ENCODE measurements around the gene SLC51B. TPM values are rescaled to one million over a fixed set of nuclear protein-coding genes. Genes with fewer than 3 reads are reported as not detected.
A peak's percentile ranks its signal among the peaks of the same experiment; 100 is the strongest.
"Not testable (repeated sequence)": the region's sequence is repeated elsewhere in the genome, so short reads cannot be mapped to it uniquely, and the experiment has no call there.

Gene SLC51B
- total RNA-seq: not detected

GRCh38 chr15:65044724-65045481, at the start of gene SLC51B:
SLC51B (plus strand) TSS chr15:65045387; CDS start chr15:65050005, 4,618 bp downstream.
- DNase-seq (ENCODE audit: low spot score in 2 of 2): no peak
- Mint-ChIP-seq H3K9me3 (no peaks in the 10 kb centered on the region), H3K36me3 (no peaks in the 10 kb centered on the region), H3K27ac (peak within 1 kb of the TSS in 1 of 2 donors; percentile 4)
- ATAC-seq: no peak

- no peaks in the 10 kb centered on the region for H3K36me3 Mint-ChIP-seq
- no peak overlapping the region for H3K27ac Mint-ChIP-seq
- DNase-seq (ENCODE audit: low spot score in 2 of 2): no peak
- ATAC-seq: no peak
- no peaks in the 10 kb centered on the region for H3K9me3 Mint-ChIP-seq
Measured at GRCh38 chr15:64997066-64997465, 48.1 kb upstream of the SLC51B start.

- ATAC-seq (no peak), DNase-seq (ENCODE audit: low spot score in 2 of 2) (no peak)
- Mint-ChIP-seq H3K9me3 (no peaks in the 10 kb centered on the region), H3K27ac (no peak overlapping the region), H3K36me3 (no peaks in the 10 kb centered on the region)
Measured at GRCh38 chr15:64997745-64998375, 47.3 kb upstream of the SLC51B start.

GRCh38 chr15:65004993-65005392, 40.2 kb upstream of the SLC51B start:
- H3K9me3 Mint-ChIP-seq: no peaks in the 10 kb centered on the region
- no peak for ATAC-seq
- H3K27ac Mint-ChIP-seq: no peak overlapping the region
- H3K36me3 Mint-ChIP-seq: peaks cover 0 to under 1% of the 10 kb centered on the region in 2 donors
- no peak for DNase-seq (ENCODE audit: low spot score in 2 of 2)

GRCh38 chr15:65006876-65007275, 38.3 kb upstream of the SLC51B start:
- H3K36me3 Mint-ChIP-seq: peaks cover 0 to 5% of the 10 kb centered on the region in 2 donors
- no peak for DNase-seq (ENCODE audit: low spot score in 2 of 2)
- no peaks in the 10 kb centered on the region for H3K9me3 Mint-ChIP-seq
- ATAC-seq: no peak
- no peak overlapping the region for H3K27ac Mint-ChIP-seq

- DNase-seq (ENCODE audit: low spot score in 2 of 2) (no peak), ATAC-seq (no peak)
- Mint-ChIP-seq H3K9me3 (peaks cover 0 to 5% of the 10 kb centered on the region in 2 donors), H3K36me3 (peaks cover 13 to 21% of the 10 kb centered on the region in 2 donors), H3K27ac (no peak overlapping the region)
Measured at GRCh38 chr15:65008983-65009382, 36.2 kb upstream of the SLC51B start.

GRCh38 chr15:65011198-65011597, 34.0 kb upstream of the SLC51B start:
- peaks cover 26 to 37% of the 10 kb centered on the region in 2 donors for H3K36me3 Mint-ChIP-seq
- not testable (repeated sequence) for DNase-seq (ENCODE audit: low spot score in 2 of 2); ATAC-seq; H3K9me3 Mint-ChIP-seq; H3K27ac Mint-ChIP-seq

GRCh38 chr15:65020419-65020818, 24.8 kb upstream of the SLC51B start:
- DNase-seq (ENCODE audit: low spot score in 2 of 2) (no peak), ATAC-seq (no peak)
- no peak overlapping the region for H3K27ac Mint-ChIP-seq
- no peaks in the 10 kb centered on the region for H3K9me3 Mint-ChIP-seq
- H3K36me3 Mint-ChIP-seq: peaks cover 11 to 18% of the 10 kb centered on the region in 2 donors

GRCh38 chr15:65021488-65021887, 23.7 kb upstream of the SLC51B start:
- Mint-ChIP-seq H3K27ac (no peak overlapping the region), H3K9me3 (no peaks in the 10 kb centered on the region), H3K36me3 (peaks cover 6 to 12% of the 10 kb centered on the region in 2 donors)
- no peak for DNase-seq (ENCODE audit: low spot score in 2 of 2)
- no peak for ATAC-seq

- Mint-ChIP-seq H3K9me3 (no peaks in the 10 kb centered on the region), H3K36me3 (peaks cover 7 to 12% of the 10 kb centered on the region in 2 donors), H3K27ac (no peak overlapping the region)
- no peak for ATAC-seq
- no peak for DNase-seq (ENCODE audit: low spot score in 2 of 2)
Measured at GRCh38 chr15:65026756-65027155, 18.4 kb upstream of the SLC51B start.

GRCh38 chr15:65027593-65027992, 17.6 kb upstream of the SLC51B start:
- Mint-ChIP-seq H3K36me3 (peaks cover 7 to 12% of the 10 kb centered on the region in 2 donors), H3K9me3 (no peaks in the 10 kb centered on the region), H3K27ac (no peak overlapping the region)
- DNase-seq (ENCODE audit: low spot score in 2 of 2): no peak
- ATAC-seq: no peak

GRCh38 chr15:65028338-65028737, 16.8 kb upstream of the SLC51B start:
- peak overlapping the region; percentile 76 to 94 for H3K27ac Mint-ChIP-seq
- no peak for ATAC-seq
- no peak for DNase-seq (ENCODE audit: low spot score in 2 of 2)
- H3K36me3 Mint-ChIP-seq: peaks cover 7 to 12% of the 10 kb centered on the region in 2 donors
- no peaks in the 10 kb centered on the region for H3K9me3 Mint-ChIP-seq

GRCh38 chr15:65028921-65029735, 16.1 kb upstream of the SLC51B start, which contains the start of gene MTFMT:
MTFMT (minus strand) TSS chr15:65029639; CDS start chr15:65029613, 26 bp downstream.
- Mint-ChIP-seq H3K36me3 (peaks cover 7 to 12% of the 10 kb centered on the region in 2 donors), H3K27ac (peak within 1 kb of the TSS; percentile 76 to 94), H3K9me3 (no peaks in the 10 kb centered on the region)
- DNase-seq (ENCODE audit: low spot score in 2 of 2) (peak; percentile 86 to 96), ATAC-seq (peak; percentile 92 to 95)

GRCh38 chr15:65029736-65030208, 15.4 kb upstream of the SLC51B start:
- Mint-ChIP-seq H3K9me3 (no peaks in the 10 kb centered on the region), H3K27ac (no peak overlapping the region), H3K36me3 (peaks cover 7 to 8% of the 10 kb centered on the region in 2 donors)
- DNase-seq (ENCODE audit: low spot score in 2 of 2) (no peak), ATAC-seq (peak in 1 of 2 donors; percentile 14)

GRCh38 chr15:65032801-65033537, 12.2 kb upstream of the SLC51B start:
- peak; percentile 35 to 66 for ATAC-seq
- Mint-ChIP-seq H3K27ac (no peak overlapping the region), H3K9me3 (no peaks in the 10 kb centered on the region), H3K36me3 (peaks cover 6% of the 10 kb centered on the region in 2 donors)
- DNase-seq (ENCODE audit: low spot score in 2 of 2): peak in 1 of 2 donors; percentile 48

GRCh38 chr15:65033659-65034269, 11.4 kb upstream of the SLC51B start:
- peak in 1 of 2 donors; percentile 36 for ATAC-seq

More at GRCh38 chr15:65033659-65034269, 11.4 kb upstream of the SLC51B start:
- Mint-ChIP-seq H3K36me3 (no peaks in the 10 kb centered on the region), H3K9me3 (no peaks in the 10 kb centered on the region), H3K27ac (no peak overlapping the region)
- no peak for DNase-seq (ENCODE audit: low spot score in 2 of 2)
